GM18951 (cell line): ENCODE measurements around the gene MYO5B.
"Not testable (repeated sequence)": the region's sequence is repeated elsewhere in the genome, so short reads cannot be mapped to it uniquely, and the experiment has no call there.

ENCODE experiments used
- POLR2A ChIP-seq: IDR thresholded peaks from 4 replicates; pipeline ENCODE4 v1.6.1; 2011; ENCODE audit warnings: mild to moderate bottlenecking; ENCODE audit not compliant: insufficient read length, insufficient read depth; ENCODE audit errors: extremely low read depth
- in situ Hi-C: fragments of 300-500 bp; cut with MboI; formaldehyde crosslinking; loops from one replicate; pipeline ENCODE4 v1.12.0; 2022; ENCODE audit warnings: low sequenced_read_pairs, mixed read lengths, inconsistent platforms; ENCODE audit not compliant: unreplicated experiment

The MYO5B gene

GRCh38 chr18:49894517-49895226, 300.3 kb downstream of the MYO5B start:
- no peak for TF ChIP-seq POLR2A
- in situ Hi-C loops = no loop called here

- in situ Hi-C loops = no loop called here
- no peak for TF ChIP-seq POLR2A
Measured at GRCh38 chr18:49893036-49893435, 301.9 kb downstream of the MYO5B start.

GRCh38 chr18:49892148-49892924, 302.6 kb downstream of the MYO5B start:
- in situ Hi-C loops = no loop called here
- TF ChIP-seq POLR2A = no peak

- TF ChIP-seq POLR2A = no peak
- in situ Hi-C loops = no loop called here
Measured at GRCh38 chr18:49890041-49890440, 304.9 kb downstream of the MYO5B start.

GRCh38 chr18:49889552-49889951, 305.4 kb downstream of the MYO5B start:
- in situ Hi-C loops = not testable (repeated sequence)

- in situ Hi-C loops = no loop called here
- no peak for TF ChIP-seq POLR2A
Measured at GRCh38 chr18:49886891-49887764, 307.8 kb downstream of the MYO5B start.

GRCh38 chr18:49884959-49885358, 310.0 kb downstream of the MYO5B start:
- in situ Hi-C loops = no loop called here
- TF ChIP-seq POLR2A = no peak

GRCh38 chr18:49884465-49884864, 310.5 kb downstream of the MYO5B start:
- in situ Hi-C loops = no loop called here

GRCh38 chr18:49880661-49881060, 314.3 kb downstream of the MYO5B start:
- in situ Hi-C loops = no loop called here
- TF ChIP-seq POLR2A = no peak

More at GRCh38 chr18:49884465-49884864, 310.5 kb downstream of the MYO5B start:
- TF ChIP-seq POLR2A = no peak

- no peak for TF ChIP-seq POLR2A
- in situ Hi-C loops = no loop called here
Measured at GRCh38 chr18:49879271-49879580, 315.7 kb downstream of the MYO5B start.

GRCh38 chr18:49878567-49879270, 316.2 kb downstream of the MYO5B start:
- no peak for TF ChIP-seq POLR2A
- in situ Hi-C loops = no loop called here

- TF ChIP-seq POLR2A = no peak
- in situ Hi-C loops = no loop called here
Measured at GRCh38 chr18:49878015-49878414, 316.9 kb downstream of the MYO5B start.

- TF ChIP-seq POLR2A = no peak
- in situ Hi-C loops = no loop called here
Measured at GRCh38 chr18:49876536-49876935, 318.4 kb downstream of the MYO5B start.
